IPS-18a (cell line): Measurements from ENCODE around the gene CASP8AP2.
"Not testable (repeated sequence)": the region's sequence is repeated elsewhere in the genome, so short reads cannot be mapped to it uniquely, and the experiment has no call there.

Experiments
- H3K27ac ChIP-seq: one replicate; pipeline ENCODE4 v1.5.1; 2013; ENCODE audit warnings: low read length
- H3K27me3 ChIP-seq: one replicate; pipeline ENCODE4 v1.6.1; 2013; ENCODE audit warnings: mild to moderate bottlenecking, low read length; ENCODE audit not compliant: control insufficient read depth, insufficient read depth
- H3K36me3 ChIP-seq: one replicate; pipeline ENCODE4 v1.6.1; 2013; ENCODE audit warnings: low read depth, low read length; ENCODE audit not compliant: control insufficient read depth
- H3K4me1 ChIP-seq: one replicate; pipeline ENCODE4 v1.6.1; 2013; ENCODE audit warnings: low read depth, low read length; ENCODE audit not compliant: control insufficient read depth
- H3K4me3 ChIP-seq: one replicate; pipeline ENCODE4 v1.5.1; 2013; ENCODE audit warnings: low read length
- H3K9ac ChIP-seq: one replicate; pipeline ENCODE4 v1.6.1; 2013; ENCODE audit warnings: mild to moderate bottlenecking, low read length, moderate library complexity
- H3K9me3 ChIP-seq: one replicate; pipeline ENCODE4 v1.6.1; 2013; ENCODE audit warnings: low read depth, low read length; ENCODE audit not compliant: control insufficient read depth

The CASP8AP2 gene

DNA sequence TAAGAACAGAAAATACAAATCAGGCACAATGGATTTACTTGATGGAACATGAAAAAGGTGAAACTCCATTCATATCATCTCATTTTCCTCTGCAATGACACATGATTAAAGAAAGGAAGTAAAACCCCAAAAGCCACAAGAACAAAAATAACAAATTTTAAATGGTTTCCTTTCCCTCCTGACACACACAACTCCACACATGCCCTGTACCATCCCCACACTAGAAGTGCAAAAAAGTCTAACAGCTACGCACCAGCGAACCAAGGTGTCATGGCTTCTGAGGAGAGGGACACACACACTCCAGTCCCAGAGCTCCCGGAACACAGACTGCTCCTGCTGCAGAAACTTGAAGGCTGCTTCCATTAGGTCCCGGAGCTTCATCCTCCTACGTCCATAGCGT lies 35.4 kb upstream of the CASP8AP2 start:
- H3K4me3 ChIP-seq = no peak overlapping the region
- no peak overlapping the region for H3K27ac ChIP-seq
- no peak overlapping the region for H3K9ac ChIP-seq
- peaks cover 10% of the 10 kb centered on the region for H3K4me1 ChIP-seq
- no peaks in the 10 kb centered on the region for H3K27me3 ChIP-seq
- H3K9me3 ChIP-seq = no peaks in the 10 kb centered on the region
- H3K36me3 ChIP-seq = peaks cover 75% of the 10 kb centered on the region

DNA sequence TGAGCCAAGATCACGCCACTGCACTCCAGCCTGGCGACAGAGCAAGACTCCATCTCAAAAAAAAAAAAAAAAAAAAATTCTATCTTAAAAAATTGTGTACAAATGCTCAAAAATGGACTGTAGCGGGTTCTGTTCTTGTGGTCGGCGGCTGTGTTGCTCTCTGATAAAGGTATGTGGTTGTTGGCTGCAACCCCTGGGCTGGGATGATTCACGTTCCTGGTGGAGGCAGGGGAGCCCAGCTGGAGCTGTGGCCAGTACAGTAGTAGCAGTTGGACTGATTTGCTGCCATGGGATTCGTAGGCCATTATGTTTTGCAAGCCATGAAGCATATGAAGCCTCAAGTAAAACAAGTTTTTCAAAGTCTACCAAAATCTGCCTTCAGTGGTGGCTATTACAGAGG lies 32.4 kb upstream of the CASP8AP2 start:
- Histone ChIP-seq H3K9ac (no peak overlapping the region), H3K9me3 (no peaks in the 10 kb centered on the region), H3K36me3 (peaks cover 56% of the 10 kb centered on the region), H3K4me3 (no peak overlapping the region), H3K4me1 (peaks cover 21% of the 10 kb centered on the region), H3K27me3 (no peaks in the 10 kb centered on the region), H3K27ac (no peak overlapping the region)

DNA sequence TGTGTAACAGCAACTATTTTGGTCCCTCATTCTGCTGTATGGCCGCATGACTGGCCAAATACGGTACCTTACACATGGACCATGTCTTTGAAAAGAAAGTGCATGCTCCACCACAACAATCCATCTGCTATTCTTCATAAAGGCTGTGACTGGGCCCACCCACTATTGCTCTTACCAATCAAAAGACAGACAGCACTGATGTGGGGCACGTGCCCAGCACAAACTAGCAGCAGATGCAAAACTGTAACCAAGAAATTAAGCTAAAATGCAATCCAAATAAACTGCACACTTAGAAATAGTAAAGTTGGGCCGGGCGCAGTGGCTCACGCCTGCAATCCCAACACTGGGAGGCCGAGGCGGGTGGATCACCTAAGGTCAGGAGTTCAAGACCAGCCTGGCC lies 30.6 kb upstream of the CASP8AP2 start:
- peak overlapping the region; percentile 25 for H3K27ac ChIP-seq

DNA sequence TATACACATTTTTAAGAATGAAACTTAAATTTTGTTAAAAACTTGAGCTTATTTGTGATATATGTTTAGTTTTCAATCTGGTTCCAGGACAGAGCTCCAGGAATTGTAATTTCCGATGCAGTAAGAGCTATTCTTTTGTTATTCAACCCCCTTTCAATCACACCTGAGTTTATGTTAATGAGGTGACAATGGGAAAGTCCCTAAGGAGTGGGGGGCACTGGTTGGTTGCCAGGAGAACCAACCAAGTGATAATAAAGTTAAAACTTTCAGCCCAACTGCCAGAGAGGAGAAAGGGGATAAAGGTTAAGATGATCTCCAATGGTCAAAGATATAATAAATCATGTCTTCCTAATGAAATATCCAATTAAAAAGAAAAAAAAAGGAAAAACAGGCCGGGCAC lies 29.9 kb upstream of the CASP8AP2 start:
- Histone ChIP-seq H3K4me1 (peaks cover 21% of the 10 kb centered on the region), H3K4me3 (peak overlapping the region; percentile 33), H3K36me3 (peaks cover 39% of the 10 kb centered on the region), H3K9ac (no peak overlapping the region), H3K9me3 (no peaks in the 10 kb centered on the region), H3K27me3 (no peaks in the 10 kb centered on the region), H3K27ac (peak overlapping the region; percentile 25)

More for the DNA sequence above, 30.6 kb upstream of the CASP8AP2 start:
- peaks cover 21% of the 10 kb centered on the region for H3K4me1 ChIP-seq
- H3K27me3 ChIP-seq = no peaks in the 10 kb centered on the region
- H3K9me3 ChIP-seq = no peaks in the 10 kb centered on the region
- H3K36me3 ChIP-seq = peaks cover 46% of the 10 kb centered on the region
- H3K4me3 ChIP-seq = no peak overlapping the region
- H3K9ac ChIP-seq = no peak overlapping the region

DNA sequence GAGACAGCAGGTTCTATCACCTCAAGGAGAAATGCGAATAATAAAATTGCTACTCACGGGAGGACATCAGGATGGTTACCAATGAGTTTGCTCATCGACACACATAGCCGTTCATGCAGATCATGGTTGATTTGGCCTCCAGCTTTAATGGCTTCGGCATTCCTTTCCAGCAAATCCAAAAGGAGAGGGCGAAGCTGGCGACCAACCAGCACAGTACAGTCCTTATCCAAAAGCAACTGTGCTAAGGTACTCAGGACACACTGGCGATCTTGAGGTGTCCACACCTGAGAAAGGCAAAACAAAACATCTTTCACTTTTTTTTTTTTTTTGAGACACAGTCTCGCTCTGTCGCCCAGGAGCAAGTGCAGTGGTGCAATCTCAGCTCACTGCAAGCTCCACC lies 26.4 kb upstream of the CASP8AP2 start:
- H3K9ac ChIP-seq = no peak overlapping the region
- no peak overlapping the region for H3K4me3 ChIP-seq
- no peaks in the 10 kb centered on the region for H3K27me3 ChIP-seq
- H3K9me3 ChIP-seq = no peaks in the 10 kb centered on the region
- peaks cover 27% of the 10 kb centered on the region for H3K4me1 ChIP-seq
- H3K36me3 ChIP-seq = peaks cover 23% of the 10 kb centered on the region
- H3K27ac ChIP-seq = no peak overlapping the region

DNA sequence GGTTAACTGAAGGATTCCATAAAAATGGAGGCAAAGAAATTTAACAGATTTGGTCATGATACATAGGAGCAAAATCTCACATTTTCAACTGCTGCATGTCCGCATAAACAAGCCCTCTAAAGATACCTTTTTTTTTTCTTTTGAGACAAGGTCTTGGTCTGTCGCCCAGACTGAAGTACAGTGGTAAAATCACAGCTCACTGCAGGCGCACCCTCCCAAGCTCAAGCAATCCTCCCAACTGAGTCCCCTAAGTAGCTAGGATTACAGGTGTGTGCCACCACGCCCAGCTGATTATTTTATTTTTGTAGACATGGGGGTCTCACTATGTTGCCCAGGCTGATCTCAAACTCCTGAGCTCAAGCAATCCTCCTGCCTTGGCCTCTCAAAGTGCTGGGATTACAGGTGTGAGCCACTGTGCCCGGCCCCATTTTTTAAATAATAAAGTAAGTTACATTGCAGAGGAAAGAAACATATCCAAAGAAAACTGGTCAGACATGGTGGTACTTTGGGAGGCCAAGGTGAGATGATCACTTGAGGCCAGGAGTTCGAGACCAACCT lies 23.8 kb upstream of the CASP8AP2 start:
- peaks cover 6% of the 10 kb centered on the region for H3K4me1 ChIP-seq
- no peak overlapping the region for H3K27ac ChIP-seq
- H3K9ac ChIP-seq = no peak overlapping the region
- no peaks in the 10 kb centered on the region for H3K27me3 ChIP-seq
- no peak overlapping the region for H3K4me3 ChIP-seq
- no peaks in the 10 kb centered on the region for H3K9me3 ChIP-seq
- H3K36me3 ChIP-seq = peaks cover 14% of the 10 kb centered on the region

DNA sequence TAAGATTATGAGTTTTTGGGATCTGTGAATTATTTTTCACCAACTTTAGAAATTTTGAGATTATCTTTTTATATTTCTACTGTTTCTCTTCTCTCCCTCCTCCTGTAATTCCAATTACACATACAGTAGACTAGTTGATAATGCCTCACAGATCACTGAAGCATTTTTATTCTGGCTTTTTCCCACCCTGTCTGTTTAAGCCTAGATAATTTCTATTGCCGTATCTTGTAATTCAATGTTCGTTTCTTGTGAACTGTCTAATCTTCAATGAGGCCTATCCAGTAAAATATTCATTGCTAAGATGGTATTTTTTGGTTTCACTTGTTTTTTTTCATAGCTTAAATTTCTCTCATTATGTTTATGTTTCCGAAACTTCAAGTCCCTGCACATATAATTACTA lies 22.1 kb upstream of the CASP8AP2 start:
- Histone ChIP-seq H3K9ac (no peak overlapping the region), H3K27ac (no peak overlapping the region), H3K36me3 (peaks cover 6% of the 10 kb centered on the region), H3K4me1 (peaks cover 6% of the 10 kb centered on the region), H3K27me3 (no peaks in the 10 kb centered on the region), H3K4me3 (no peak overlapping the region), H3K9me3 (no peaks in the 10 kb centered on the region)

DNA sequence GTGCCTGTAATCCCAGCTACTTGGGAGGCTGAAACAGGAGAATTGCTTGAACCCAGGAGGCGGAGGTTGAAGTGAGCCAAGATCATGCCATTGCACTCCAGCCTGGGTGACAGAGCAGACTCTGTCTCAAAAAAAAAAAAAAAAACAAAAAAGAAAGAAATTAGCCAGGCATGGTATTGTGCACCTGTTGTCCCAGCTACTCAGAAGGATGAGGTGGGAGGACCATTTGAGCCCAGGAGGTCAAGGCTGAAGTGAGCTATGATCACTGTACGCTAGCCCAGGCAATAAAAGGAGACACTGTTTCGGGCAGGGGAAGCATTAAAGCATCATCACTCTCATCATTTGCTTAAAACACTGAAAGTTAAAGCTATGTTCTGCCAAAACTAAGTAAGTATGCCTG lies 16.3 kb upstream of the CASP8AP2 start:
- H3K9me3 ChIP-seq, H3K9ac ChIP-seq, H3K27ac ChIP-seq, H3K27me3 ChIP-seq, H3K36me3 ChIP-seq, H3K4me3 ChIP-seq: not testable (repeated sequence)
- H3K4me1 ChIP-seq = peaks cover 12% of the 10 kb centered on the region

DNA sequence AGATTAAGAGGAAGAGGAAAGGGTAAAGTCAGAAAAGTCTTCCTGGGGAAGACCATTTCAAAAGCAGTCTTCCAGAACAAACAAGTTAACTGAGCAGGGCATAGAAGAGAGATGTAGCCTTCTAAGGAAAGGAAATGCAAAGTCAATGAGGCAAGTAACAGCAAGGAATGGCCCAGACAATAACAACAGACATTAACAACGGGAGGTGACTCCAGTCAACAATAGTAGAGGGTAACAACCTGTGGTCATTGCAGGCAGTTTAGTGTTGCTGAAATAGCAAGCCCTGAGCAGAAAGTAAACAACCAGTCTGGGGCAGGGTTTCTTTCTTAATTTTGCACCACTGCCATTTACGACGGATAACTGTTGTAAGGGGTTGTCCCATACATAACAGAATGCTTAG lies 12.2 kb upstream of the CASP8AP2 start:
- H3K4me1 ChIP-seq = peaks cover 20% of the 10 kb centered on the region
- H3K9ac ChIP-seq = peak overlapping the region; percentile 93
- H3K27ac ChIP-seq = peak overlapping the region; percentile 38
- peak overlapping the region; percentile 98 for H3K4me3 ChIP-seq
- no peaks in the 10 kb centered on the region for H3K9me3 ChIP-seq
- no peaks in the 10 kb centered on the region for H3K36me3 ChIP-seq
- no peaks in the 10 kb centered on the region for H3K27me3 ChIP-seq

DNA sequence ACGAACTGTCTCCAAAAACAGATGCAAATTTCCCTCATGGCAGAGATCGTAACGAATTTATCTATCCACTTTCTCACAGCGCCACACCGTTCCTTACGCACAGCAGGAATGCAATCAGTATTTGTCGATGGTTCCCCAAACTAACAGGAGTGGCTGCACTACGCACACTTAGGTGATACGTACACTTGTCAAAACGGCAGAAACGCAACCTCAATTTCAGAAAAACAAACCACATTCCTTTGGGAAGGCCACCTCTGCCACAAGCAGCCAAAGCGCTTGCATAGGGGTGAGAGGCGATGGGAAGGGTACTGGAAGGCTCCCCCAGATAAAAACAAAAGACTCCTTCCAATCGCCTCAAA lies 10.7 kb upstream of the CASP8AP2 start:
- peak overlapping the region; percentile 93 for H3K9ac ChIP-seq

DNA sequence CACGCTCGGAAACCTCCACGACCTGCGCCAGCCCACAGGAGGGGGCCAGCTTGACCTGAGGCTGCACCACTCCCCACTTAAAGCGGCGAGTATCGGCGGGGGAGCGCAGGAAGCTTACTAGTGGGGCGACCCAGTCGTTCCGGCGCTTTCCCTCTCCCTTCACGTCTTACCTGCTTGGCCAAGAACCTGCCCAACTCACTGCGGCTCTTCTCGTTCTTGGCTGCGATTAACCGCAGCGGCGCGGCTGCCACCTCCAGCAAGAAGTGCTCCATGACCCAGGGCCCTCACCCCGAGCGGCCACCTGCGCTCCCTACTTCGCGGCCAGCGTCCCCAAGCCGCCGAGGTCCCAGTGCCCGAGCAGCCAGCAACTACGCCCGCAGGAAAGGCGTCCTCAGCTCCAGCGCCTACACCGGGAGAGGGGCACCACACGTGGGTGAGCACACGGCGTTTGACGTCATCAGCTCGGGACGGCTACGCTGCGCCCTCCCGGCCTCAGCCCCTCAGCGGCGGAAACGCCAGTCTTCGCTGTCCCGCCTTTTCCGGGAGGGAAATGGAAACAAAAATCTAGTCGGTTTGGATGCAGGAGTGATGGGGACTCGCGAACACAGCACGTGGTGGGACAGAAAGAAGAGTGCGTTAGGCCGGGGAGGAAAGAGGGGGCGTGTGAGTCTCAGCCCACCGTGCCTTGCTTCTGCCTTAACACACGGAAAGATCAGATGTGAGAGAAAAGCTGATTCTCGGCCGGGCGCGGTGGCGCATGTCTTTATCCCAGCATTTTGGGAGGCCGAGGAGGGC lies 10.1 kb upstream of the CASP8AP2 start, which contains the start of gene MDN1:
Gene MDN1 (minus strand): TSS at position 459 of the 795 bp plus-strand sequence. CDS start 187 bp downstream, at position 272.
- H3K4me1 ChIP-seq = peaks cover 17% of the 10 kb centered on the region
- no peaks in the 10 kb centered on the region for H3K36me3 ChIP-seq
- no peaks in the 10 kb centered on the region for H3K9me3 ChIP-seq
- peak within 1 kb of the TSS; percentile 83 for H3K27ac ChIP-seq
- peak within 1 kb of the TSS; percentile 93 for H3K9ac ChIP-seq
- H3K27me3 ChIP-seq = no peaks in the 10 kb centered on the region
- peak within 1 kb of the TSS; percentile 98 for H3K4me3 ChIP-seq

More for the DNA sequence above, 10.7 kb upstream of the CASP8AP2 start:
- no peaks in the 10 kb centered on the region for H3K9me3 ChIP-seq
- H3K36me3 ChIP-seq = no peaks in the 10 kb centered on the region
- H3K4me1 ChIP-seq = peaks cover 19% of the 10 kb centered on the region
- H3K4me3 ChIP-seq = peak overlapping the region; percentile 98
- H3K27ac ChIP-seq = peak overlapping the region; percentile 80
- no peaks in the 10 kb centered on the region for H3K27me3 ChIP-seq

DNA sequence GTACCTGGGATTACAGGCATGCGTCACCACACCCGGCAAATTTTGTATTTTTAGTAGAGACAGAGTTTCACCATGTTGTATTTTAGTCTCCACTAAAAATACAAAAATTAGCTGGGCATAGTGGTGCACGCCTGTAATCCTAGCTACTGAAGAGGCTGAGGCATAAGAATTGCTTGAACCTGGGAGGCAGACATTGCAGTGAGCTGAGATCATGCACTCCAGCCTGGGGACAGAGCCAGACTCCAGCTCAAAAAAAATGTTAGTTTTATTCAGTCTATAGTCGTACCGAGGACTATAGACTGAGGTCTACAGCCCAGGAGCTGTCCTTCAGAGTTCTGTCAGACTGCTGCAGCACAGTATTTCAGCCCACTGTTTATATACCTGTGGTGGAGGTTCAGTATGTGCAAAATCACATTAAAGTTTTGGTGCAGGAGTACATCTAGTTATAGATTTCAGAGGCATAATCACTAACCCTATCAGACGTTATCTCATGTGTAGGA lies 3.6 kb upstream of the CASP8AP2 start:
- no peaks in the 10 kb centered on the region for H3K27me3 ChIP-seq
- no peak overlapping the region for H3K27ac ChIP-seq
- H3K9ac ChIP-seq = no peak overlapping the region

More for the DNA sequence above, 3.6 kb upstream of the CASP8AP2 start:
- Histone ChIP-seq H3K4me3 (no peak overlapping the region), H3K9me3 (no peaks in the 10 kb centered on the region), H3K4me1 (peaks cover 5% of the 10 kb centered on the region), H3K36me3 (peaks cover under 1% of the 10 kb centered on the region)
